Muscle of back (tissue), 10 donors: ENCODE results near the gene TCP11. TPM values are rescaled to one million over a fixed set of nuclear protein-coding genes. Genes with fewer than 3 reads are reported as not detected.

ENCODE experiments used
- polyA plus RNA-seq, 10 donors: library from polyadenylated mRNA; unstranded; fragments of 120-200 nt; gene quantifications; one replicate each; pipeline ENCODE4 v1.2.1, GENCODE V29; 2013; ENCODE audit not compliant: insufficient read length in 10 of 10

TCP11 gene
- polyA plus RNA-seq, 10 donors: 0.15 to 0.73 (median 0.35) TPM; not detected in 1

Other genes with a start within 250 kb of the TCP11 start
- gene SCUBE3, start 72.6 kb upstream of the TCP11 start, polyA plus RNA-seq: 1 to 10 TPM in 7 of 10 donors, under 1 TPM in 3; 0.84 to 2.2 (median 1.1) TPM
- gene ZNF76, start 118.4 kb upstream of the TCP11 start, polyA plus RNA-seq: 10 to 100 TPM; 18.2 to 32.1 (median 22.8) TPM
- gene DEF6, start 156.5 kb upstream of the TCP11 start, polyA plus RNA-seq: 10 to 100 TPM in 1 of 10 donors, 1 to 10 TPM in 9; 3.1 to 12.0 (median 5.2) TPM
- 10 to 100 TPM; 17.9 to 23.5 (median 20.2) TPM for gene PPARD, start 201.2 kb upstream of the TCP11 start, polyA plus RNA-seq